ENCODE measurements around the gene KIAA0513.

DNA sequence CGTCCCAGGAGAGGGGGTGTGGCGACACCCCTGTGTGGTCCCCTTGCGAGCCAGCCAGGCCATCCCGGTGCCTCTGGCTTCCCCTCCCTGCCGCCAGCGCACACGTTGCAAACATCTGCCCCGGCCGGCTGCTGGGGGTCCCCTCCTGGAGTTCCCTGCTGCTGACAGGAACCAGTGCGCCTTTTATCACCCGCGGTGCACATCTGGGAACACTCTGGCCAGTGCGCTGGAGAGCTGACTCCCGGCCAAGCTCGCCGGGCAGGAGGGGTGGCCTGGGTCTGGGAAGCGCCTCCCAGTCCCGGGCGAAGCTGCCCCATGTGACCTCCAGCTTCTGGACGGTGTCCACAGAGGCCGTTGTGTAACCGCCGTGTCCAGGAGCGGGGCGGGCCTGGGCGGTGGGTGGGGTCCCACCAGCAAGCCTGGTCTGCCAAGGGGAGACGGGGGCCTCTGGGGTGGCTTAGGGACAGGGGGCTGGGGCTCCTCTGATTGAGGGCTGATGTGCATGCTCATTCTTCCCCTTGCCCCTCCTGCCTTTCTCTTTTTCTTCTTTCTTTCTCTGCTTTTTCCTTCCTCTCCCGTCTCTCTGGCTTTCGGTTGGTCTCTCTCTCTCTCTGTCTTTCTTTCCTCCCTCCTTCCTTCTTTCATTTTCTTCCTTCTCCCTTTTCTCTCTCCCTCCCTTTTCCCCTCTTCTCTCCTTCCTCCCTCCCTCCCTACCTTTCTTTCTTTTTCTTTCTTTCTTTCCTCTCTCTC is 109.9 kb downstream of the KIAA0513 start:
- TF ChIP-seq CTCF (IDR thresholded peaks at IDR 0.05; ENCODE audit: borderline replicate concordance, extremely low read depth, low read length, poor library complexity, severe bottlenecking) (no peak), EZH2 (IDR thresholded peaks at IDR 0.05; ENCODE audit: borderline replicate concordance, low read depth, low read length, severe bottlenecking) (no peak)

Data from DND-41 (cell line).